ENCODE data around the gene CTNNBL1.
"Not testable (repeated sequence)": the region's sequence is repeated elsewhere in the genome, so short reads cannot be mapped to it uniquely, and the experiment has no call there.

Gene CTNNBL1

DNA sequence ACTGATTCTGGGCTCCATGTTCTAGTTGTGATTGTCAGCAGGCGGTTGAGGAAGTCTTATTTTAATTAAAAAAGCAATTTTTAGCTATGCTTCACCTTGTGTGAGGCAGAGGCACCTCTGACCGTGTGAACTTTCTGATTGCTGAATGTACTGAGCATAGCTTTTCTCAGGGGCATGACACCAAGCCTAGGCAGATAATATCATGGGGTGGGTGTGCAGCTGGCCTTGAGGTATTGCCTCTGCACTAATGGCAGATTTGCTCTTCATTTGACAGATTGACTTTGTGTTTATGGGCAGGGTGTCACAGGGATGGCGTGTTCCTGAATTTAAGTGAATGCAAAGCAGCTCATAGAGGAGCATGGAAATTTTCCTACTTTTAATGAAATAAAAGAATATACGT is 19.6 kb downstream of the CTNNBL1 start:
- no peak for DNase-seq

DNA sequence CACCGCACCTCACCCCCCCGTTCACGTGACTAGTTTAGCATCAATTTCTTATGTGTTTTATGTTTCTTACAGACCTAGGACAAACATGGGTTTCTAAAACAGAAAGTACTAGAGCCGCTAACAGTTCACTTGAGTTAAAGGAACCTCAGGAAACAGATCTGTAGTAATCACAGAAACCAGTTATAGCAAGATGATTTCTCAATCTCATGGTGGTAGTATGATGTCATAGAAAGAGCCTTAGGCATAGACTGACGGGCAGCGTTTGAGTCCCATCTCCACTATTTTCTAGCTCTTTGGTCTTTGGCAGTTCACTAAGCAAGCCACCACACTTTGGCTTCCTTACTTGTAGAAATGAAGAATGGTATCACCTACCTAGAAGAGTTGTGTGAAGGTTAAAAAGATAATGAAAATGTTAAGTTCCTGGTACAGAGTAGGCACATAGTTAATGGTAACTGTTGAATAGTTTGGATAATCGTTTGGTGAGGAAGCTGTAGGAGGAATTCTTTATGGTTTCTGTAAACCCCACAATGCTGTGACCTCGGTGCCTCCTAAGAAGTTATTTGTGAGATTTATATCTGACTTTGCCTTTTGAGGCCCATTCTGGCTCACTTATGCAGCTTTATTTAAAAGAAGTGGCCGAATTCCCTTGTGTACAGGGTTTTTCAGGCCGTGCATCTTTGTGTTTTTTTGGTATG is 21.3 kb downstream of the CTNNBL1 start:
- peak; percentile 69 to 87 (median 87) for DNase-seq

DNA sequence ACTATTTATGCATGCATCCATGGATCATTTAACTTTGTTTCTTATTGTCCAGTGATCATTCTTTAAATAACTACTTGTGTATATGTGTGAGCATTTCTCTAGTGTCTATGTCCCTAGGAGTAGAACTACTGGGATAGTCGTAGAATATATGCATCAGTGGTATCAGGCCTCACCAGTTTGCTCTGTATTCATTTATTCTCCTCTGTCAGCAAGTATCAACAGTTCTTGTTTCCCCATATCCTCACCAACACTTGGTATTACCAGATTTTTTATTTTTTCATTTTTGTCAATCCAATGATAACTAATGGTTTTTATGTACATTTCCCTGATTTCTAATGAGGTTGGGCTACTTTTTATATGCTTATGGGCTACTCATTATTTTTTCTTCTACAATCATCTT is 27.9 kb downstream of the CTNNBL1 start:
- DNase-seq = no peak

DNA sequence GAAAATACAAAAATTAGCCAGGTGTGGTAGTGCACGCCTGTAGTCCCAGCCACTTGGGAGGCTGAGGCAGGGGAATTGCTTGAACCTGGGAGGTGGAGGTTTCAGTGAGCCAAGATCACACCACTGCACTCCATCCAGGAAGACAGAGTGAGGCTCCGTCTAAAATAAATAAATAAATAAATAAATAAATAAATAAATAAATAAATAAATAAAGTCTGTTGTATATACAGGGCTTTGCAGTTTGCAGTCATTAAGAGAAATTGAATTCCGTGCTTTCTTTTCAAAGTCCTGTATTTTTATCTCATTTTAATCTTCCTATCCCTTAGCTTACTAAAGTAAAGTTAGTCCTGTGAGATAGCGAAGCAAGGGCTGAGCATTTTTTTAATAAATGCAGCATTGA is 28.5 kb downstream of the CTNNBL1 start:
- not testable (repeated sequence) for DNase-seq

DNA sequence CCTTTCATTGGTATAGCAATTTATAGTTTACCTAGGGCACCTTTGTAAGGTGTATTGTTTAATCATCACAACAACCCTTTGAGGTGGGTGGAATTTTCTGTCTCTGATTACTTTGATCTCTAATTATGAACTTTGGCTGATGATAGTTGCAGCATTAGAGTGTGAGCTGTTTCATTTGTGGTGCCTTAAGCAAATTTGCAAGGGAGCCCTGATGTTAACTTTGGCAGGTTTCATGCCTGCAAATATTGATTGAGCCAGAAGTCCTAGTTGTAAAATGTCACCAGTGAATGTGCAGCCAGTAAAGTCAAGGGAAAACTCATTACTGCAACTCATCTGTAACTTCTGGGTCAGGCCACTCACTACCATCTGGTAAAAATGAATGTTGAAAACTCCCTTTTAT is 29.8 kb downstream of the CTNNBL1 start:
- no peak for DNase-seq

DNA sequence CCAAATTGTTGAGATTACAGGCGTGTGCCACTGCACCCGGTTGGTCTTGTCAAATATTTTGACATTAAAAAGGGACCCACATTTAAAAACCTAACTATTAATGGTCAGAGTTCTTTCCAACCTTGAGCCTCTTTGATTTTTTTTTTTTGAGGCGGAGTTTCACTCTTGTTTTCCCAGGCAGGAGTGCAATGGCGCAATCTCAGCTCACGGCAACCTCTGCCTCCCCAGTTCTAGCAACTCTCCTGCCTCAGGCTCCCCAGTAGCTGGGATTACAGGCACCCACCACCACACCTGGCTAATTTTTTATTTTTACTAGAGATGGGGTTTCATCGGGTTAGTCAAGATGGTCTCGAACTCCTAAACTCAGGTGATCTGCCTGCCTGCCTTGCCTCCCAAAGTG is 31.3 kb downstream of the CTNNBL1 start:
- no peak for DNase-seq

DNA sequence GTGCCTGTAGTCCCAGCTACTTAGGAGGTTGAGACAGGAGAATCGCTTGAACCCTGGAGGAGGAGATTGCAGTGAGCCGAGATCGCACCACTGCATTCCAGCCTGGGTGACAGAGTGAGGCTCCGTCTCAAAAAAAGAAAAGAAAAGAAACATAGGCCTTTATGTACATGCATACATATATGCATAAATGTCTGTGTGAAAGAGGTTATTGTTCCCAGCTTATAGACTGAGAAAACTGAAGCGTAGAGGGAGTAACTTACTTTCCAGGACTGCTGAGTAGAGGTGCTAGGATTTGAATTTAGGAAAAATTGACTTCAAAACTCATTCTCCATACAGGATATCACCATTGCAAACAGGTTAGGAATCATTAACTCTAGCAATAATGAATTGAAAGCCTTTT is 32.0 kb downstream of the CTNNBL1 start:
- DNase-seq = no peak

DNA sequence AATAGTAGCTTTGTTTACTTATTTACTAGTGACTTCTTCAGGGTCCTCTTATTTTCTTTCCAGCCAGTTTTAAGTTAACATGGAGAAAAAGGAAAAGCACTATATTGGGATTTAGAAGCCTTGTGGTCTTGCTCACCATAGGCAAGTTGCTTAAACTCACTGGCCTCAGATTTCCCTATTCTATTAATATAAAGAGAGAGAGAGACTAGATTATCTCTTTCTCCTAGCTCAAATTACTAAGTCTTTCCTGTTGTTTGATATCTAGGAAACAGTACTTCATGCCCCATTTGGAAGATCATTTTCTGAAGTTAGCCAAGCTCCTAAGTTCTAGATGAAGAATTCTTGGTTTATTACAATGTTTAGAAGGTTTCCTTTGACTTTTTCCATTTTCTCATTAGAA is 32.5 kb downstream of the CTNNBL1 start:
- DNase-seq = no peak

DNA sequence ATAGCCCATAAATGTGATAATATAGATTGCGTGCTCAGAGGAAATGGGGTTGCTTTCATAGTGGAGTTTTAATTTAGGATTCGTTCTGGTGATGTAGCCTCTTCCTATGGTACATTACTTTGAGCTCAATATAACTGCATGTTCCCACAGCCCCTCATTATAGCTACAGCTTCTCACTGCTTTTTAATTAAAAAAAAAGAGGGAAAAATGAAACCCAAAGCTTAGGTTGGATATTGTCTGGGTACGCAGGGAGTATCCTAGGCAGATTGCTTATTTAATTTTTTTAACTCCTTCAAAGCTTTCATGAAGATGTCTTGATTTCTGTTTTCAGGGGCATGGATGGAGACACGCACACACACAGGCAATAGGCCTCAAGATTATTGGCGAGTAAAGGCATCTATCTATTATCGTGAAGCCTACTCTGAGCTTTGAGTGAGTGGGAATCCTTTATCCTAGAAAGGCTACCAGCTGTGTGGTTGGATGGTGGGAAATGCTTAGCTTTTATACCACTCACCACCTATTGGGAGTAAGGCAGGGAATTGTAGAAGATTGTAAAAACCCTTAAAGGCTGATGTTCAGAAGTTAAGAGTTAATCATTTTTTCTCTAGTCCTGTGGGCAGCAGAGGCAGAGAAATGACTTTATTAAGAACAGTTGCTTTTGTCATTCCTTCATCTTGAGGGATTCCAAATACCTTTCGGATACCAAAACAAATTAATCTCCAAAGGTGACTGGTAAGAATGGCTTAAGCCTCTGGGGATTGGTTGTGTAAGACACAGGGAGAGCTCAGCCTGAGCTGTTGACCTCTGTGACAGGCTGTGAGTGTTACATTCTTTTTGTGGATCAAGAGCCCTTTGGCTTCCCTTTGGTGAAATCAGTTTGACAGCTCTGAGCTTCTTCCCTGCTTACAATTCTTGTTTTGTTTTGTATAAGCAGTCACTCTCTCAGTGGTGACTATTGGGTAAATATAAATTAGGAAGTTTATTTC is 33.4 kb downstream of the CTNNBL1 start:
- peak; percentile 11 to 27 (median 27) for DNase-seq

DNA sequence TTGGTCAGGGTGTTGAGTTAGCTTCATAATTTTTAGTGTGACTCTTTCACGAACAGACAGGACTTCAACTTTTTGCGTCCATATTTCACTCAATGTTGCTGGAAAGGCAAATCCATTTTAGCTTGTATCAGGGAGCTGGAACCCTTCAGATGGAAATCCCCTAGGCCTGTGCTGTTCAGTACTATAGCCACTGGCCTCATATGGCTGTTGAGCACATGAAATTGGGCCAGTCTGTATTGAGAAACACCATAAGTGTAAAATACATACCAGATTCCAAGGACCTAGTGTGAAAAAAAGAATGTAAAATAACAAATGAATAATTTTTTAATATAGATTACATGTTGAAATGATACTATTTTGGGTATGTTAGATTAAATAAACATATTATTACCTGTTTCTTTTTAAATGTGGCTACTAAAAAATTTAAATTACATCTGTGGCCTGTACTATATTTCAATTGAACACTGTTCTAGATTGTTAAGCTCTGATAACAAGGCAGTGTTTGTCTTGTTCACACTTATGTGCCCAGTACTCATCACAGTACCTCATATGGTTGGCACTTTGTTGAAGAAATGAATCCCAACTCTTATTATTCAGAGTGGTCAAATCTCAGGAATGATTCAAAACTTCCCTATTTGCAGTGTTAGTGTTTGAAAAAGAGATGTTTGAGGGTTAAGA is 34.3 kb downstream of the CTNNBL1 start:
- peak in 1 of 3 donors; percentile 7 for DNase-seq

DNA sequence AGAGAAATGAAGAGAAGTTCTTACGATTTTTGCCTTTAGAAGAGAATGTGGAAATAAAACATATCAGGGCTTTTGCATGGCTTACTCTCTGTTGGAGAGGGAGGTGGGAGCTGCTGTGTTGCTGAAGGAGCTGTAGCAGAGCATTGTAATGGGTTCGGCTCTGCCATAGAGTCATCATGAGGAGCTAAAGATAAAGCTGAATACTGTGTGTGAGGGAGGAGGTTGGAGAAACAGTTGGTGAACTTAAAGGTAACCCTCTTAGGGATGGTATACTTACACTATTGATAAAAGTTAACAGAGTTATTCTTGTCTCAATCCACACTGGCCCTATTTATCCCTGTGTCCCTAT is 34.8 kb downstream of the CTNNBL1 start:
- DNase-seq = no peak

DNA sequence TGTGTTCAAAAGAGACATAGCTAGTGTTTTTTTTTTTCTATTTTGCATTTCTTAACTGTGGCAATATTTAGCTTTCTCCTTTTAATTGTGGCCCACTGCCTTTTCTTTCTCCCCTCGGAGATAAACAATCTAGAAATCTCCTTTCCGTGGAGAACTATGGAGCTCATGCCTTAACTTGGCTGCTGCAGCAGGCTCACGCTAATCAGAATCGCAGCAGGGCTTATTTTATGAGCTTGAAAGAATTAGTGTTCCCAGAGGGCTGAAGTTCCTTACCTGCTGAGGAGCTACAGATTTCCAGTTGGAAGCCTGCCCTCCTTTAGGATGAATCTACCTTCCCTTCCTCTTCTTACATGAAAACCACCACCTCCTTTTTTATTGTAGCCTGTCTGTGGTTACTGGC is 35.6 kb downstream of the CTNNBL1 start:
- no peak for DNase-seq

DNA sequence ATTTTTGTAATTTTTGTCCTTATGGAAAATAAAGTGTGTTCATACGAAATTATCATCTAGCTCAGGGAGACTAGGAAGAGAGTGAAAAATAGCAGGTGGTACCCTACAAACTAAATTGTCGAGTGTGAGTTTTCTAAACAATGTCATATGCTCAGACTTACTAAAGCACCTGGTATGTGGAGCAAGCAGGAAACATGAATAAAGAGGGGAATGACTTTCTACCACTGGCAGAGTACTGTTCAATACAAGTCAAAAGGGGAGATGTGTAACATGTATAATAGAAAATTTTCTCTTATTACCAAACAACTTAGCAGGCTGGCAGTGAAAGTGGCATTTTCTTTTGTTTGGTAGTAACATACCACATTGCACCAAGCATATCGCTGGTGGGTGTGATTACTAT is 36.1 kb downstream of the CTNNBL1 start:
- no peak for DNase-seq

DNA sequence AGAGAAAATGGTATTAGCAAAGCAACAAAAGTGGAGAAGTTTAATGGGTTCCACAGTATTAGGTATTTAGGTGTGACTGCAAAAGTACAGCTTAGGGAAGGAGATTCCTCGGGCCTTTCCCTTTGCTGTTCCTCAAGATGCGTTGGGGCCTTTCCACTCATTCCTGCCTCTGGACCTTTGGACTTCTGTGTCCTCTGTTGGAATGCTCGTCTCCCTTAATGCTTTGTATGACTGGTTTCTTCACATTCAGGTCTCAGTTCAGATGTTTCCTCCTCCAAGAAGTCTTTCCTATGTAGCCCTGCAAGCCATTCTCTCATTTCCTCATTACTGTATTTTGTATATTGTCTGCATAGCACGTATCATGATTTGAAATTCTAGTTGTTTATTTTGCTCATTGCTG is 39.6 kb downstream of the CTNNBL1 start:
- DNase-seq = no peak

DNA sequence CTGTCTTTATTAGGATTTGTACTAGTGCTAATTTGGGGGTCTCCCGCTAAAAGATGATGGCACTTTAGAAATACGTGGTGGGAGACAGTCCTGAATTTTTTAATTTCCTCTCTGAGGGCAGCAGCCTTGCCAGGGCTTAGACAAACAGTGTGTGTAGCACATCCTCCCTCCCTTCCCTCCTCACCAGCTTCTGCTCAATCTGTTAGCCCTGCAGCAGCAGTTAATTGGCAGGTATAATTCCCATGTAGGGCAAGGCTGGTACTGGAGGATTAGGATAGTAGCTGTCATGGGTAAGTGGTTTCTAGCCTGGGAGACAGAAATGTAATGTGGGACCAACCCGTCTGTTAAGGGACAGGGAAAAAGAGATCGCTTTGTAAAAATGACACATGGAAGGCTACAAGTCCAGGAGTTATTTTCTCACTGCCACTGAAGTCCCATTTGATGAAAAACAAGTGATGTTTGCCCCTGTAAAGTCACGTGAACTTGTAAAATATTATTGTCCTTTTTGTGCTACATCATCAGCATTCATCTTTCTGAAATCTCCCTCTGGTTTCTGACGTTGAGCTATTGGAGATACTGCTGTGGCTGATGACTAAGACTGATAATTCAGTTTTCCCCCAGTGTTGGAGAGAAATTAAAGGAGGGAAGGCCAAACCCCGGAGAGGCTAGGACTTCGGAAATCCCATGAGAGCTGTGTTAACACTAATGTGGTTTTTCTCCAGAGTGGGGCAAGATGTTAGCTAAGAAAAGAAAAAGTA is 40.6 kb downstream of the CTNNBL1 start:
- DNase-seq = peak in 2 of 3 donors; percentile 7 to 27

DNA sequence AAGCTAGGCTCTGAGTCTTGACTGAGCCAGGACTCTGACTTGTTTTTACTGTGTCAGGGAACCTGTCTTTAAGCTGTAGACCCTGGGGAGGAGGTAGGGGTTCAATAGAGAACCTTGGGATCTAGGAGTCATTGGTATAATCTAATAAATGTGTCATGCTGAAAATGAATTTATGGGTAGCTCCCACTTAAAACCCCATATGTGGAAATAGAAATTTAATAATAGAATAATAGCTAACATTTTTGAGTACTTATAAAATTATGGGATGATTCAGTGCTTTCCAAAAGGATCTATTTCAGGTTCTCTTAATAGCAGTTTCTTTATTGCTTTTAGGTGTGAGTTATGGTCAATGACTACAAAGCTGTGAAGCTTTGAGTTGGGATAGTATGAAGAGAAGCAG is 41.7 kb downstream of the CTNNBL1 start:
- no peak for DNase-seq

DNA sequence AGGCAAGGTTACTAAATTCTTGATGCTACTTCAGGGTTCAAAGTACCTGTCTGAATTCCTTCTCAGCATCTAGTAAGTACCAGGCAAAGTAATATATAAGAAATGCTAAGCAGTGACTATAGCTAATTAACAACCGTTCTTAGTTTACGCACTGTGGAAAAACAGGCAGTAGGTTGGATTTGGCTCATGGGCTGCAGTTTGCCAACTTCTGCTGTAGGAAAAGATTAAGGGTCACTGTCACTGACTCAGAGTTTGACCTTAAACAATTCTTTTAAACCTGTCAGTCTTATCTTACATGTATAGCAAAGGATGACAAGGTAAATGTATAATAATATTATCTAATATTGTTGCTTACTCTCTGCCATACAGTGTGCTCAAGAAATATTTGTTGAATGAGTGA is 42.3 kb downstream of the CTNNBL1 start:
- DNase-seq = no peak

DNA sequence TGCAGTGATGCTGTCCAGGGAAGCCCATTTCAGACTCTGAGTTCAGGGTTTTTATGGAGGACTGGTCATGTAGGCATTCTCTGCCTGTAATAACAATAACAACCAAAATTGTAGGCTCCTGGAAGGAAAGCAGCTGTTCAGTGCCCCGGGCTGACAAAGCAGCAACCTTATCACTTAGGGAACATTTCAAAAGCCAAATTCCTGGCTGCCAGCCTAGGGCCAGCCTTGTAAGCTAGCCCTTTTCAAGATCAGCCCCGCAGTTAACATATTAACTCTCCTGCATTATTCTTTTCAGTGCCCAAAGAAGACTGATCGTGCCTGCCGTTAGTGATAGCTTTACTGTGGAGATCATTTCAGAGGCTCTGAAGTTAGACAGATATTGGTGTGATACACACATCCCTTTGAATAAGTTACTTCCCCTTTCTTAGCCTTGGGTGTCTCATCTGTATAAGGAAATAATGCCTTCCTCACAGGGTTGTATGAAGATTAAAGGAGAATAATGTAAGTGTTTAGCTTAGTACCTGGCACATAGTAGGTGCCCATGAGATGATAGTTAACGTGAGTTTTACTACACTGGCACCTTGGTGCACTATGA is 44.1 kb downstream of the CTNNBL1 start:
- peak in 1 of 3 donors; percentile 17 for DNase-seq

DNA sequence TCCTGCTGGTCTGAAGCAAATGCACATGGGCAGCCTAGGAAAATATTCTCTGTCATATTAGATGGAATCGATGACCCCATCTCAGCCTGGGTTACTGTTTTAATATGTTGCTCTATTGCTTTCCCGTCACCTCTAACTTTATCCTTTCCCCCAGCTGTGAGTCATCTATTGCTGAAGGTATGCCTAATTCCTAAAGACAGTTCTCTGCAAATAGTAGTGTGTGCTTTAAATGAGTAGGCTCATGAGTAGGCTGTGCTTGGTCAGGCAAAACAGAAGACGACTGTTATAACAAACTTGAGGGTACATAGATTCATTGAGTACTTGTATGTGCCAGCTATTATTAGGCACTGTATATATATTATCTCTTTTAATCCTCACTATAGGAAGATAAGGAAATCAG is 47.2 kb downstream of the CTNNBL1 start:
- no peak for DNase-seq

DNA sequence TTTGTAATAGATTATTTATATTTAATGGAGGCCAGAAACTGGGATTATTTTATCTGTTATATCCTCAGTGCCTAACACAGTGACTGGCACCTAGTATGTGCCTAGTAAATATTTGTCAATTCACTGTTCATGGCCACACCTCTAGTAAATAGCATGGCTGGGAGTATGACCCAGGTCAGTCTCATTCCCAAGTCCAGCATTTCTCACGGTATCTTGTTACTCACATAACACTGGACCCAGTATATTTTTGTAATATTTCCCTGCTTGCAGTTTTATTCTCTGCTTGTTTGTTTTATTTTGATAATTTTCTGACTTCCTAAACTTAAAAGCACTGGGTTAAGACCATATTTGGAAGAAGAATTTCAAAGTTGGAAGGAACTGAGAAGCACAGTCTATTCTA is 47.7 kb downstream of the CTNNBL1 start:
- no peak for DNase-seq

DNA sequence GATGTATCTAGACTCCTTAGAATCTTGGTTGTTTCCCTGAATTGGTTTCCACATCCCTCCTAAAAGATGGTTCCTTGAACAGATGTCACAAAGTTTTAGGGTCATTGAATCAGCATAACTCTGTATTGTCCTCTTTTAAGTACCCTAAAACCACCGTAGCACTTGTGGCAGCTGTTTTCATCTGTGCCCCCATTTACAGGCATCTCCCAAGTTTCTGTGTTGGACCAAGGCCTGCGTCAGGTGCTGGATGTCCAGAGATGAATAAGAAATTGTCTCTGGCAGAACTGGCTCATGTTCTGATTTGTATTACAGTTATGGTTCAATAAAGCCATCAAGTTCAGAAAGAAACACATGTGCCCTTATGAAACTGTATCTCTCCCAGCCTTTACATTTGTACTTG is 48.3 kb downstream of the CTNNBL1 start:
- DNase-seq = no peak

DNA sequence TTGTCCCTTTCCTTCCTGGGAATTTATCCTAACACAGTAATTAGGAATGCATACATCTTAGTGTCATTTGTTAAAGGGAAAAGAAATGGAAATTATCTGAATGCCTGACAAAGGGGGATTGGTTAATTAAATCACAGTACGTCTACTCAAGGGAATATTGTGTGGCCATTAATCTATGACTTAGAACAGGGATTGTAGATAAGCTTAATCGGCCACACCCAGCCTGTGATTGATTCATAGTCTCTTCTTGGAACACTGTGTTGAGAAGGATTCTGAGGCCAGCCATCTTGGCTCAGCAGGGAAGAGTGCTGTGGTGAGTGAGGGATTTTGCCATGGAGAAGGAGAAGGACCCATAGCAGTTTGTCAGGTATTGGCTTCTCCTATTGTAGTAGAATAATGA is 50.5 kb downstream of the CTNNBL1 start:
- DNase-seq = no peak

DNA sequence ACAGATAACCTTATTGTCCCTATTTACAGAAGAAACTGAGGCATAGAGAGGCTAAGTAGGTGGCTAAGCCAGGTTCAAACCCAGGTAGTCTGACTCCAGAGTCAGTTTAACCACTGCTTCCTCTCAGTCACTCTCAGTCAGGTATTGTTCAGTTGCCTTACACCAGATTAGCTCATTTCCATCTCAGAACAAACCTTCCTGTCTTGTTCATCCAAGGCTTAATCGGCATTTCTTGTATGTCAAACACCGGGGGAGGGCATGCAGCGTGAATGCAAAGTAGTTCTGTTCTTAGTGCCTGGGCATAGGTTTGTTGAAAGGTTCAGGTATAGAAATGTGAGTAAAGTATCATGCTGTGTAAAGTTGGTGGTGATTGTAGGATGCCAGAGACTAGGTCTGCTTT is 51.7 kb downstream of the CTNNBL1 start:
- no peak for DNase-seq

Measured in suppressor macrophage treated with lipopolysaccharide for 1 hour (primary cell).